HG03095 (cell line): Measurements from ENCODE around the gene CALCOCO1.
"Not testable (repeated sequence)": the region's sequence is repeated elsewhere in the genome, so short reads cannot be mapped to it uniquely, and the experiment has no call there.

Source experiments
- ATAC-seq: cut with Tn5 transposase; IDR thresholded peaks from one replicate; pipeline ENCODE4 v1.9.1; 2021; ENCODE audit warnings: moderate library complexity; ENCODE audit not compliant: unreplicated experiment

Gene CALCOCO1

GRCh38 chr12:53698948-53699677 lies 28.1 kb downstream of the CALCOCO1 start:
- no peak for ATAC-seq

GRCh38 chr12:53696655-53697331 lies 30.5 kb downstream of the CALCOCO1 start:
- no peak for ATAC-seq

- no peak for ATAC-seq
Observed at GRCh38 chr12:53696285-53696654, 31.0 kb downstream of the CALCOCO1 start.

- no peak for ATAC-seq
Observed at GRCh38 chr12:53695152-53696145, 31.8 kb downstream of the CALCOCO1 start.

- ATAC-seq = no peak
Observed at GRCh38 chr12:53694756-53695151, 32.5 kb downstream of the CALCOCO1 start.

GRCh38 chr12:53688134-53688533 lies 39.1 kb downstream of the CALCOCO1 start:
- no peak for ATAC-seq

- no peak for ATAC-seq
Observed at GRCh38 chr12:53686436-53686835, 40.8 kb downstream of the CALCOCO1 start.

- ATAC-seq = no peak
Observed at GRCh38 chr12:53684654-53685220, 42.5 kb downstream of the CALCOCO1 start.

GRCh38 chr12:53683983-53684382 lies 43.3 kb downstream of the CALCOCO1 start:
- no peak for ATAC-seq

- ATAC-seq = no peak
Observed at GRCh38 chr12:53683494-53683893, 43.8 kb downstream of the CALCOCO1 start.

- ATAC-seq = not testable (repeated sequence)
Observed at GRCh38 chr12:53680061-53680460, 47.2 kb downstream of the CALCOCO1 start.

GRCh38 chr12:53677800-53678148 lies 49.5 kb downstream of the CALCOCO1 start:
- ATAC-seq = no peak

GRCh38 chr12:53677016-53677799 lies 50.0 kb downstream of the CALCOCO1 start:
- ATAC-seq = no peak

- no peak for ATAC-seq
Observed at GRCh38 chr12:53676656-53677015, 50.6 kb downstream of the CALCOCO1 start.

GRCh38 chr12:53675701-53676607 lies 51.3 kb downstream of the CALCOCO1 start, which contains the start of gene ATP5MC2:
TSS of gene ATP5MC2 (minus strand) at chr12:53676083. CDS start at chr12:53672614, 3,469 bp downstream.
- peak; percentile 90 for ATAC-seq

GRCh38 chr12:53674977-53675700 lies 52.1 kb downstream of the CALCOCO1 start:
- ATAC-seq = no peak

GRCh38 chr12:53670971-53671370 lies 56.3 kb downstream of the CALCOCO1 start:
- ATAC-seq = no peak

GRCh38 chr12:53670308-53670707 lies 56.9 kb downstream of the CALCOCO1 start:
- ATAC-seq = no peak

- no peak for ATAC-seq
Observed at GRCh38 chr12:53667080-53667479, 60.2 kb downstream of the CALCOCO1 start.
